Activated CD4-positive, CD25-positive, alpha-beta regulatory T cell treated with anti-CD3 and anti-CD28 coated beads, Interleukin-2, amount 50 U/mL, for 72 hours (primary cell): ENCODE data around the gene DAB2.

Experiments
- DNase-seq: peaks from one replicate; pipeline ENCODE4 v3.0.0; 2021

DAB2 gene

DNA sequence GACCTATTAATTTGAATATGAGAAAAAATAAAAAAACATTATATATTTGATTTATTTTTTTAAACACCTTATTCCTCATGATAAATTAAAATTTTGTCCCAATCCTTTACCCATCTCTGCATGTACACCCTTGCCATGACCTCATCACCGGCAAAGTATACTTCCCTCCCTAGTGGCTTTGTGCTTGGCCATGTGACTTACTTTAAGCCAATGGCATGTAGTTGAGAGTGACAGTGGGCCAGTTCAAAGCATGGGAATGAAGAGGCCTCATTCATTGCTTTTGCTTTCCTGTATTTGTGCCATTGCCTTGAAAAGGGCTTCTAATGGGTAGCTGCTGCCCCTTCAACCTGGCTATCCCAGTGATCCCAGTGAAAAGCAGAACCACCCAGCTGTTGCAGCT is 91.7 kb downstream of the DAB2 start:
- DNase-seq = no peak

DNA sequence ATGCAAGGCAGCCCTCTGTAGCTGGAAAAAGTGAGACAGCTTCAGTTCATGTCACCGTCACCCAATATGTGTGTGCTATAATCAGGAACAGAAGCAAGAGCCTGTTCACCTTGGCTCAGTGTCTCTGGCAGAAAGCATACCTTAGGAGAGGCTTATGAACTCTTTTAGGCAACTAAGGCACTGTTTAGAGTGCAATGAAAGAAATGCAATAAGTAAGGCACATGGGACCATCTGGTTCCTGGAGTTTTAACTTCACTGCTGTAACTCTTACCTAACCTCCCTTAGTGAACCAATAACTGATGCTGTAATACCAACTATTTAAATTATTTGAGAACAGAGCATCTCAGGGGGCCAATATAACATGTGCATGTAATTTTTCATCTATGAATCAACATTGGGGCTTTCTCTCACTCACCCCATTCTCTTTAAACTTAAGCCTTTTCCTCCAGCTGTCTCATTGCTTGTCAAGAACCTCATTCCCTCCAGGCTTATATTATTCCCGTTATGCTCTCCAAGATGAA is 92.9 kb downstream of the DAB2 start:
- DNase-seq = no peak

DNA sequence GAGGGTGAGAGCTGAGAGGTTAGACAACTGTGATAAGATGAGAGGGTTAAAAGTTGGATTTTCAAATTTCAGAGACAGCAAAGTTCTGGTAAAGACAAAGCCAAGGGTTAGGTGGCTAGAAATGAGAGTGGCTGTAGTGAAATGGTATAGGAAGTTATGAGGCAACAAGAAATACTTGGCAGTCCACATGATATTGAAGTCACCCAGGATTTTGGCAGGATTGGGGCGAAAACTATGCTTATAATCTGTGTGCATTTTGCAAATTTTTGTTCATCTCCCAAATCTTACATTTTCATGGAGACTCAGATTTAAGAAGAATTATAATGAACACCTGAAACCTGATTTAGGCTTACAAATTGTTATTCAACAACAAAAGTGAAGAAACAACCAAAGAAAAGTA is 96.0 kb downstream of the DAB2 start:
- no peak for DNase-seq

DNA sequence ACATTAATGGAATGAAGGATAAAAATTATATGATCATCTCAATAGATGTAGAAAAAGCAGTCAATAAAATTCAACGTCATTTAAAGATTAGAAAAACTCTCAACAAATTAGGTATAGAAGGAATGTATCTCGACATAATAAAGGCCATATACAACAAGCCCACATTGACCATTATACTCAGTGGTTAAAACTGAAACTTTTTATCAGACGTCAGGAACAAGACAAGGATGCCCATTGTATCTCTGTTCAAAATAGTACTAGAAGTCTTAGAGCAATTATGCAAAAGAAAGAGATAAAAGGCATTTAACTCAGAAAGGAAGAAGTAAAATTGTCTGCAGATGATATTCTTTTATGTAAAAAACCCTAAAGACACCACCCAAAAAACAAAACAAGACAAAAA is 101.2 kb downstream of the DAB2 start:
- DNase-seq = no peak
